ENCODE data around the gene FAM217B.

GRCh38 chr20:59925359-59925758, 14.8 kb upstream of the FAM217B start:
- TF ChIP-seq CTCF (IDR thresholded peaks at IDR 0.05; ENCODE audit: control extremely low read depth in 1 of 3, insufficient read depth in 1 of 3, low read depth in 1 of 3, low read length in 3 of 3) (no peak), SIN3A (conservative IDR thresholded peaks at IDR 0.05 in 1 of 2, IDR thresholded peaks at IDR 0.05 in 1 of 2; ENCODE audit: low read depth in 1 of 2, low read length in 2 of 2) (no peak), CHD1 (IDR thresholded peaks at IDR 0.05; ENCODE audit: low read depth, low read length) (no peak), EZH2 (IDR thresholded peaks at IDR 0.05; ENCODE audit: low read depth, low read length, severe bottlenecking) (no peak), EGR1 (IDR thresholded peaks at IDR 0.05; ENCODE audit: borderline replicate concordance, low read depth, low read length) (no peak), GABPA (IDR thresholded peaks at IDR 0.05; ENCODE audit: borderline replicate concordance, insufficient read depth, low read length) (no peak), ZNF274 (IDR thresholded peaks at IDR 0.05; ENCODE audit: borderline replicate concordance, extremely low read depth, low read length) (no peak), HDAC6 (IDR thresholded peaks at IDR 0.05; ENCODE audit: low read depth, low read length) (no peak), EP300 (IDR thresholded peaks at IDR 0.05; ENCODE audit: borderline replicate concordance in 1 of 2, low read depth in 2 of 2, low read length in 2 of 2) (no peak), RXRA (IDR thresholded peaks at IDR 0.05; ENCODE audit: insufficient read depth, low read depth, low read length) (no peak), RNF2 (IDR thresholded peaks at IDR 0.05; ENCODE audit: borderline replicate concordance, low read depth, low read length, missing control alignments, poor library complexity, severe bottlenecking) (no peak), POLR2A (IDR thresholded peaks at IDR 0.05; ENCODE audit: control extremely low read depth in 1 of 2, low read depth in 2 of 2, low read length in 2 of 2) (no peak)

Measured in H1 (cell line).